BE2C (cell line): Measurements from ENCODE around the gene FMN2.

ENCODE experiments used
- DNase-seq: peaks from one replicate; pipeline ENCODE4 v3.0.0-alpha.2; 2020
- H3K27me3 ChIP-seq: fragments of 250-450 bp; sonication (Bioruptor Pico); 2 replicates; pipeline ENCODE4 v1.5.1; 2020; ENCODE audit warnings: mild to moderate bottlenecking
- H3K36me3 ChIP-seq: fragments of 250-450 bp; sonication (Bioruptor Pico); 2 replicates; pipeline ENCODE4 v1.5.1; 2020; ENCODE audit warnings: mild to moderate bottlenecking
- H3K4me1 ChIP-seq: fragments of 250-450 bp; sonication (Bioruptor Pico); 2 replicates; pipeline ENCODE4 v1.5.1; 2020
- H3K4me3 ChIP-seq: 2 replicates; pipeline ENCODE4 v1.5.1; 2011; ENCODE audit warnings: low read depth, low read length
- H3K9me3 ChIP-seq: fragments of 250-450 bp; sonication (Bioruptor Pico); 2 replicates; pipeline ENCODE4 v1.5.1; 2020
- TF ChIP-seq, protein P1 (sequence below): IDR thresholded peaks from 2 replicates; pipeline ENCODE4 v1.5.1; 2012; ENCODE audit warnings: mild to moderate bottlenecking, low read depth, low read length

FMN2 gene

DNA sequence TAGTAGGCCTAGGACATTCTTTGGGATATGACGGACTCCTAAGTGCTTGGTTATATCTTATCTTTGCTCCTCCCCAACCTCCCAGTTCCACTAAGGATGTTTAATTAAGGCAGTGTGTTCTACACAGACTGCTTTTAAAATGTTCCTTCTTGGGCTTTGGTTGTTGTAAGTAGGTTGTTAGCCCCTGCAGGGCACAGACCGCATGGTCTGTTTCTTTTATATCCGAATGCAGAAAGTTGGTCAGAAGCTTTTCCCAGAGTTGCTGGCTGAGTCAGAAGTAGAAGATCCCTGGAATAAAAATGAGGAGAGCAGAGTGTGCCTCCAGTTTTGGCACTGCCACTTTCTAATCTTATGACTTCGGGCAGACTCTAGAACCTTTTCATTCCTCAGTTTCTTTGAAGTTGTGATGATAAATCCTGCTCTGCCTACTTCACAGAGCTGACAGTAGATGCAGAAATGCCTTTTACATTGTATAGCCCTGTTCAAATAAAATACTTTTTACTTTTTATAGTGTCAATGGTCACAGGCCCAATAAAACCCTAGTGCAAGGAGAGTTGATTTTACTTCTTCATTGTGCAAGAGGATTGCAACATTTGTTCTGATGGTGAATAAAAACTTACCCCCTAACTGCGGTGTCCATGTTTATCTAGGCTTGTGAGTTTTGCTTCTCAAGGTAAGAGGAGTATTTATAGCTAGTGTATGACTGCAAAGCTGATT is 18.4 kb downstream of the FMN2 start:
- Histone ChIP-seq H3K36me3 (no peaks in the 10 kb centered on the region), H3K4me1 (no peaks in the 10 kb centered on the region), H3K4me3 (no peak overlapping the region), H3K9me3 (no peaks in the 10 kb centered on the region), H3K27me3 (no peaks in the 10 kb centered on the region)
- no peak for DNase-seq
- TF ChIP-seq, protein P1, sequence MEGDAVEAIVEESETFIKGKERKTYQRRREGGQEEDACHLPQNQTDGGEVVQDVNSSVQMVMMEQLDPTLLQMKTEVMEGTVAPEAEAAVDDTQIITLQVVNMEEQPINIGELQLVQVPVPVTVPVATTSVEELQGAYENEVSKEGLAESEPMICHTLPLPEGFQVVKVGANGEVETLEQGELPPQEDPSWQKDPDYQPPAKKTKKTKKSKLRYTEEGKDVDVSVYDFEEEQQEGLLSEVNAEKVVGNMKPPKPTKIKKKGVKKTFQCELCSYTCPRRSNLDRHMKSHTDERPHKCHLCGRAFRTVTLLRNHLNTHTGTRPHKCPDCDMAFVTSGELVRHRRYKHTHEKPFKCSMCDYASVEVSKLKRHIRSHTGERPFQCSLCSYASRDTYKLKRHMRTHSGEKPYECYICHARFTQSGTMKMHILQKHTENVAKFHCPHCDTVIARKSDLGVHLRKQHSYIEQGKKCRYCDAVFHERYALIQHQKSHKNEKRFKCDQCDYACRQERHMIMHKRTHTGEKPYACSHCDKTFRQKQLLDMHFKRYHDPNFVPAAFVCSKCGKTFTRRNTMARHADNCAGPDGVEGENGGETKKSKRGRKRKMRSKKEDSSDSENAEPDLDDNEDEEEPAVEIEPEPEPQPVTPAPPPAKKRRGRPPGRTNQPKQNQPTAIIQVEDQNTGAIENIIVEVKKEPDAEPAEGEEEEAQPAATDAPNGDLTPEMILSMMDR: no peak

DNA sequence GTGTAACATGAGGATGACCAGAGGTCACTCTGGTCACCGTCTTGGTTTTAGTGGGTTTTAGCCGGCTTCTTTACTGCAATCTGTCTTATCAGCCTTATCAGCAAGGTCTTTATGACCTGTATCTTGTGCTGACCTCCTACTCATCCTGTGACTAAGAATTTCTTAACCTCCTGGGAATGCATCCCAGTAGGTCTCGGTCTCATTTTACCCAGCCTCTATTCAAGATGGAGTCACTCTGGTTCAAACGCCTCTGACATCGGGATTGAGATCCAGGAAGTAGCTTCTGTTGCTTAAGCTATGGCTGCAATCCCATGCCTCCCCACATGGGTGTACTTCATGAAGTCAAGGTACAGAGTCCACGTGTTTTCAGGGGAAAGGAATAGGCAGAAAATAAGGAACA is 19.9 kb downstream of the FMN2 start:
- Histone ChIP-seq H3K36me3 (no peaks in the 10 kb centered on the region), H3K9me3 (no peaks in the 10 kb centered on the region), H3K4me1 (no peaks in the 10 kb centered on the region), H3K4me3 (no peak overlapping the region), H3K27me3 (no peaks in the 10 kb centered on the region)
- TF ChIP-seq, protein P1: no peak
- peak; percentile 14 for DNase-seq

- Histone ChIP-seq H3K27me3 (no peaks in the 10 kb centered on the region), H3K4me1 (no peaks in the 10 kb centered on the region), H3K36me3 (no peaks in the 10 kb centered on the region), H3K4me3 (no peak overlapping the region), H3K9me3 (no peaks in the 10 kb centered on the region)
- TF ChIP-seq, protein P1: no peak
- no peak for DNase-seq
Observed at GRCh38 chr1:240114222-240114621, 22.5 kb downstream of the FMN2 start.

- no peaks in the 10 kb centered on the region for H3K9me3 ChIP-seq
- H3K36me3 ChIP-seq: no peaks in the 10 kb centered on the region
- no peak overlapping the region for H3K4me3 ChIP-seq
- no peaks in the 10 kb centered on the region for H3K27me3 ChIP-seq
- no peak for DNase-seq
- no peaks in the 10 kb centered on the region for H3K4me1 ChIP-seq
- TF ChIP-seq, protein P1: no peak
Observed at GRCh38 chr1:240115831-240116230, 24.1 kb downstream of the FMN2 start.

DNA sequence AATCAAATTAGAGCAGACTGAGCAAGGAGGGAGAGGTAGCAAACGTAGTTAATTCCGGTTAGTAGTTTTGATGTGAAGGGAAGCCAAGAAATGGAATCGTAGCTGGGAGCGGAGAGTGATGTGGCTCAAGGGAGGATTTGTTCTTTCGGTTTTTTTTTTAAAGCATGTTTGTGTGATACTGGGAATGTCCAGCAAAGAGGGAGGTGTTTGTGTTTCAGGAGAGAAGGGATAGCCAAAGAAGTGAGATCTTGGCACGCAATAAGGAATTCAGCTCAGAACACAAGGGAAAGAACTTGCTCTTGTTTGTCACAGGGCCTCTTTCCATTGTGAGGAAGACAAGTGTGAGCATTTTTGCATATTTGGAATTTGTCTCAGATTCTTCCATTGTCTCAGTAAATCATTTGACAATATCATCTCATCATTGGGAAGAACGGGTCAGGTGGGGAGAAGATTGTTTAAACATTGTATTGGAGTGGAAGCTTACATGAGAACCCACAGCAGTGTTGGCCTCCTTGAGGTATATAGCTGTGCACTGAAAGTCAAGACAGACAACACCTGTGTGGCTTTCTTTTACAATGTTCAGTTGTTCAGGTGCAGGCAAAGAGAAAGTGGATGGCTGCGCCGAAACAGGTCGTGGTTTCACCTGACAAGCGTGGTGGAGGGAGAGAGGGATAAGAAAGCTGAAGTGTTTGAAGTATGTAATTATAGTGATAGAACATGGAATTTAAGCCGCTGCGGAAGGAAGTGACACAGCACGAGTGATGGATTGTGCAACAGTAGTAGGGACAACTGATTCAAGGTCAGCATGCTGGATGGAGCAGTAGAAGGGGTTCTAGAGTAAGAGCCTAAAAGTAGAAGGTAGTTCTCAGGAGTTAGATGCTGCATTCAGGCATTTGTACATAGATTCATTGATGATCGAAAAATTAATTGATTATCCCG is 25.4 kb downstream of the FMN2 start:
- Histone ChIP-seq H3K4me1 (no peaks in the 10 kb centered on the region), H3K27me3 (no peaks in the 10 kb centered on the region), H3K36me3 (no peaks in the 10 kb centered on the region), H3K9me3 (no peaks in the 10 kb centered on the region), H3K4me3 (no peak overlapping the region)
- TF ChIP-seq, protein P1: no peak
- no peak for DNase-seq

DNA sequence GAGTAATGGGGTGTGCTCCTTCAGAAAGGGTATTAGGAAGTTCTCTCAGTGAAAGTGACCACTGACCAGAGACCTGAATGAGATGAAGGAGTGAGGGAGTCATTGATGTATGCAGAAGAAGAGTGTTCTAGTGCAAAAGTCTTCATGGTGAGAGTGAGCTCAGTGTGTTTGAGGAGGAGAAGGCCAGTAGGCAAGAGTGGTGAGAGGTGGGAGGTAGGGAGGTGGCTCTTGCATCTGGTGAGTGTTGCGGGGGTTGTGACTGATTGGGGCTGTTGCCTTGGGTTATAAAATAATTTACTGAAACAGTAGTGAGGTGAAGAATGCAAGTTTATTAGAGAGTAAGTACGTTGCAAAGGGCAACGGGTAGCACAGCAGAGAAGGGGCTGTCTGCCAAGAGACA is 26.2 kb downstream of the FMN2 start:
- DNase-seq: no peak
- no peak overlapping the region for H3K4me3 ChIP-seq
- no peaks in the 10 kb centered on the region for H3K36me3 ChIP-seq
- H3K9me3 ChIP-seq: no peaks in the 10 kb centered on the region
- TF ChIP-seq, protein P1: no peak
- no peaks in the 10 kb centered on the region for H3K27me3 ChIP-seq
- H3K4me1 ChIP-seq: no peaks in the 10 kb centered on the region
